NCI-H146 treated with DMSO at 0.1 percent for 48 hours (cell line): Measurements from ENCODE around the gene EEF2K.
A peak's percentile ranks its signal among the peaks of the same experiment; 100 is the strongest.
"Not testable (repeated sequence)": the region's sequence is repeated elsewhere in the genome, so short reads cannot be mapped to it uniquely, and the experiment has no call there.

ENCODE experiments used
- DNase-seq: peaks from one replicate; lab custom pipeline; 2025; ENCODE audit not compliant: unreplicated experiment; lab: John Stamatoyannopoulos, UW

Gene EEF2K

GRCh38 chr16:22207715-22208360 is 1.8 kb downstream of the EEF2K start:
- DNase-seq = no peak

DNA sequence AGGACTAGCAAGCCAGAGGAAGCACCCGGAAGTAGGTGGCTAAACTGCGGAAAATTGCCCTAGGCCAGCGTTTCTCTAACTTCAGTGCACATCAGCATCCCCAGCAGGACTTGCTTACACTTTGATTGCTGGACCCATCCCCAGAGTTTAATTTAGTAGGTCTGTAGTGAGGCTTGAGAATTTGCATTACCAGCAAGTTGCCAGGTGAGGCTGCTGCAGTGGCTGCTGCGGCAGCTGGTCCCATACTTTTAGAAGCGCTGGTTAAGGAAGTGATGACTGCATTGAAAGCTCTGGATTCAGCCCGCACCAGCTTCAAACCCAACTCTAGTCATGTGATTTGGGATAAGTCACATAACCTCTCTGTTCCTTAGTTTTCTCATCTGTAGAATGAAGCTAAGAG is 4.2 kb downstream of the EEF2K start:
- no peak for DNase-seq

GRCh38 chr16:22210854-22211253 is 4.8 kb downstream of the EEF2K start:
- no peak for DNase-seq

GRCh38 chr16:22213236-22213635 is 7.2 kb downstream of the EEF2K start:
- DNase-seq = no peak

DNA sequence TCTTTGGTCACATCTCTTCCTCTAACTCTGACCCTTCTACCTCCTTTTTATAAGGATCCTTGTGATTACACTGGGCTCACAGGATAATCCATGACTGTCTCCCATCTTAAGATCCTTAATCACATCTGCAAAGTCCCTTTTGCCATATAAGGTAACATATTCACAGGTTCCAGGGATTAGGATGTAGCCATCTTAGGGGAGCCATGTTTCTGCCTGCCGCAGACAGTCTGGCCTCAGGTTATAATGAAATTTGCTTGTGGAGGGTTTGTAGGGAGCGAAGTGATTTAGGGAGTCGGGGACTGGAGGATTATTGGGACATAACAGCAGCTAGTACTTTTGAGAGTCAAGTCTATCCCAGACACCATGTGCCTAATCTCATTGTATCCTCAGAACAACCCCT is 7.7 kb downstream of the EEF2K start:
- no peak for DNase-seq

DNA sequence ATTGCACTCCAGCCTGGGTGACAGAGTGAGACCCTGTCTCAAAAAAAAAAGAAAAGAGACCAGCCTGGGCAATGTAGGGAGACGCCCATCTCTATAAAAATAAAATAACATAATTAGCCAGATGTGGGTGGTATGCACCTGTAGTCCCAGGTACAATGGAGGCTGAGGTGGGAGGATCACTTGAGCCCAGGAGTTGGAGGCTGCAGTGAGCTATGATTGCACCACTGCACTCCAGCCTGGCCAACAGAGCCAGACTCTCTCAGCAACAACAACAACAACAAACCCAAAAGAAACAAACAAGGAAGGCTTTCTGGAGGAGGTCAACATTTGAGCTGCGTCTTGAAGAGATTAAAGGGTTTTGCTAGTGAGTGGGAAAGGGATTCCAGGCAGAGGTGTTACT is 8.3 kb downstream of the EEF2K start:
- DNase-seq = no peak

DNA sequence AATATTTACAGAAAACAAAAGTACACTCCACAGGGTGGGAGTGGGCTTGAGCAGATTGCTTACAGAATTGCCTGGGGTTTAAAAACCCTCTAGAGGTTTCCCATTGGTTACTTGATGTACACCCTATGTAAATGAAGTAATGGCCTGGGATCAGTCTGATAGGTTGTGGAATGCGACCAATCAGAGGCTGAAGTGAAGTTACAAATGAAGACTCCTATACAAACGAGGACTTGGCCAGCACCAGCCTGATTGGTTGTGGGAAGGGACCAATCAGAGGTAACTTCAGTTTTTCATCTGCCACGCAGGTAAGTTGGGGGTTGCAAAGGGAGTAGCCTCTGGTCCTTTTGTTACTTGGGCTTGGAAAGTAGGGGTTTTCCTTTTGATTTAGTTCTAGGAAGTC is 8.8 kb downstream of the EEF2K start:
- no peak for DNase-seq

DNA sequence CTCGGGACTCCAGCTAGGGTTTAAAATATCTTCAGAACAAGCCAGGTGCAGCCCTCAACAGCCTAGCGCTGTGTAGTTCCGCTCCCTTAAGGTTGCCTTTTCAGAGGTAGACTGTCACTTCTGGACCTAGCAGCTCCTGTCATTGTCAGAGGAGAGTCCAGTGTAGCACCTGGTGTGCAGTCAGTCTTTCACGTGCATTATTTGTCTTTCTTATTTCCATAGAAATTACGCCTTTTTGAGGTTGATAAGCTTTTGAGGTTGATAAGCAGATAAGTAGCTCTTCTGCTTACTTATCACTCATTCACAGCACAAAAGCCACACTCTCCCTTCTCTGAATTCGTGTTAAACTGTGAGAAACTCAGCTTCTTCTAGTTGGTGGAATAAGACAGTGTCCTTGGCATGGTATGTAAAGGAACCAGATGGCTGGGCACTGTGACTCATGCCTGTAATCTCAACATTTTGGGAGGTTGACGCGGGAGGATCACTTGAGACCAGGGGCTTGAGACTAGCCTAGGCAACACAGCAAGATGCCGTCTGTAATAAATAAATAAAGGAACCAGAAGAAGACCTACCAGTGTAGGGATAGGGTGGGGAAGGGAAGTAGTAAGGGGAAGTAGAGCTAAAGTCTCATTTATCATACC is 10.2 kb downstream of the EEF2K start:
- peak; percentile 65 for DNase-seq

- not testable (repeated sequence) for DNase-seq
Observed at GRCh38 chr16:22216832-22217225, 10.8 kb downstream of the EEF2K start.

- DNase-seq = no peak
Observed at GRCh38 chr16:22217890-22218730, 12.0 kb downstream of the EEF2K start.

DNA sequence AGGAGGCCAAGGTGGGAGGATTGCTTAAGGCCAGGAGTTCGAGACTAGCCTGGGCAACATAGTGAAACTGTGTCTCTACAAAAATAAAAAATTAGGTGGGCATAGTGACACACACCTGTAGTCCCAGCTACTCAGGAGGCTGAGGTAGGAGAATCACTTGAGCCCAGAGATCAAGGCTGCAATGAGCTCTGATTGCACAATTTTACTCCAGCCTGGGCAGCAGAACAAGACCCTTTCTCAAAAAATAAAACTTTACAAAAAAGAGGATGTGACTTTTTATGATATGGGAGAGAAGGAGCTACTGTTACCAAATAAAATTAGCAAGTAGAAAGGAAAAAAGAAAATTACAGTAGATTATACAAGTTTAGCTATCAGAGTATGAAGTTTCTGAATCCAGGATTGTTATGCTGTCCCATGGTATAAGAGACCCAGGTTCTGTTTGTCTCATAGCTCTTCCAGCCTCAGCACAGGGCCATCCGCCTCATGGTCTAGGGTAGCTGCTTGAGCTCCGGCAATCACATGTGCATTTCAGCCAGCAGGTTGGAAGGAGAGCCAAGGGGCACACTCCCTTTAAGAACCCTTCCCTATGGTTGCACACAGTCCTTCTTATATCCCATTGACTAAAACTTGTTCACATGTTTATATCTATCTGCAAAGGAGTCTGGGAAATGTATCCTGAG is 13.5 kb downstream of the EEF2K start:
- DNase-seq = no peak

DNA sequence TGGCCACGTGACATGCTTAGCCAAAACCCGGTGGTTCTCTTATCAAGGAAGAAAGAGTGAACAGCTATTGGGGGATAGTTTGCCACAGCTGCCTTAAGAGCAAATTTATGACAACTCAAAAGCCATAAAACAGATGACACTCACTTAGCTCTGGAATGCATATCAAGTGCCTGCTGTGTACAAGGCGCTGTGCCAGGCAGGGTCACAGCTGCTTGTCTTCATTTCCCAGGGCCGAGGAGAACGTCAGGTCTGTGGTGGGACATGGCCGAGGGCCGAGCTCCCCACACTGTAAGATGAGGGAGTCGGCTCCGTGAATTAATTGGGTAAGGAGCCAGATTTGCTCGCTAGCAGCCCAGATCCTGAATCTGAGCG is 14.0 kb downstream of the EEF2K start:
- no peak for DNase-seq

DNA sequence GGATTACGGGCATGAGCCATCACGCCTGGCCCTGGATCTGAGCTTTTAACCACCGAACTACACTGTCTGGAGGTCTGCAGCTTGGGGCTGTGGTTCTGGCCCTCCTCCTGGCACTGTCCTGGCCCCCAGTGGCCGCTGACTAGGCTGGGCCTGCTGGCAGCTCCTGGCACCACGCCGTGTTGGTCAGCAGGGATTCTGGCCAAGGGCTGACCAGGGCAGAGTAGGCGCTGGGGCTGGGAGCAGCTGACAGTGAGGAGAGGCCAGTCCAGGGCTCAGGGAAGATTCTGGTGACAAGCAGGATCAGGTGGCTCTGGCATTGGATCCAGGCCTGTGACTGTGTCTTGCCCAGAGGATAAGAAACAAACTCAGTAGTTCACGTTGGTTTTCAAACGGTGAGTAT is 14.6 kb downstream of the EEF2K start:
- no peak for DNase-seq

GRCh38 chr16:22222006-22222405 is 15.9 kb downstream of the EEF2K start:
- DNase-seq = no peak

DNA sequence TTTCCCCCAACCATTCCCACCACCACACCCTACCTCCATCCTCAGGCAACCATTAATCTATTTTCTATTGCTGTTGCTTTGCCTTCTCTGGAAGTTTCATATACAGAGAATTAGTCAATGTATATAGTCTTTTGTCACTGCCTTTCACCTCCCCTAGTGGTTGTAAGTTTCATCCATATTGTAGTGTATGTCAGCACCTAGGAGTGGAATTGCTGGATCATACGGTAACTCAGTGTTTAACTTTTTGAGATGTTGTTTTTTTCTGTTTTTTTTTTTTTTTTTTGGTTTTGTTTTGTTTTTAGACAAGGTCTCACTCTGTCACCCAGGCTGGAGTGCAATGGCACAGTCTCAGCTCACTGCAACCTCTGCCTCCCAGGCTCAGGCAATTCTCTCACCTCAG is 16.9 kb downstream of the EEF2K start:
- no peak for DNase-seq

- DNase-seq = no peak
Observed at GRCh38 chr16:22225060-22225459, 19.0 kb downstream of the EEF2K start.

GRCh38 chr16:22229889-22230288 is 23.8 kb downstream of the EEF2K start:
- DNase-seq = no peak

DNA sequence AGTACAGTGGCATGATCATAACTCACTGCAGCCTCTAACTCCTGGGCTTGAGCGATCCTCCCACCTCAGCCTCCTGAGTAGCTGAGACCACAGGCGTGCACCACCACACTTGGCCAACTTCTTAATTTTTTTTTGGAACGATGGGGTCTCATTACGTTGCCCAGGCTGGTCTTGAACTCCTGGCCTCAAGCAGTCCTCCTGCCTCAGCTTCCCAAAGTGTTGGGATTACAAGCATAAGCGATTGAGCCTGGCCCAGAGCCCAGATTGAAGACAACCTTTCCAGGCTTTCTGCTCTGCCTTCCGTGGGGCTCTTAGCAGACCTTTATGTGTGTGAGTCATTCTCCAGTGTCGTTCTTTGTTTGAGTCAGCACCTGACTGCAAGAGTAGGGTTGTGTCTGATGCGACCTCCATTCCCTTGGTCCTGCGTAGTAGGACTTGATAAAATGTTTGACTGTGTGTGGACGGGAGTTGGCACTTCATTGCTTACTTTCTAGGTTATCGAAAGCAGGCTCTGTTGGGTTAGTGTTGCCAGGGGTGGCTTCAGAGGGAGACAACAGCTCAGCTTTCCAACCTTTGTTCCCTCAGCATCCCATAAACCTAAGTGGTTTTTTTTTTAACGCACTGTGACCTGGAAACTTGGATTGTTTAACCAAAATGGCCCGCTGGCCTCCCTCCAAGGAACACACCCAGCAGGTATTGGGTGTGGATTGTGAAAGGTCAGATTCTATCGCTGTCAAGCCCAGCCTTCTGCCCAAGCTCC is 26.4 kb downstream of the EEF2K start:
- DNase-seq = peak; percentile 81

- no peak for DNase-seq
Observed at GRCh38 chr16:22233037-22233372, 26.9 kb downstream of the EEF2K start.

DNA sequence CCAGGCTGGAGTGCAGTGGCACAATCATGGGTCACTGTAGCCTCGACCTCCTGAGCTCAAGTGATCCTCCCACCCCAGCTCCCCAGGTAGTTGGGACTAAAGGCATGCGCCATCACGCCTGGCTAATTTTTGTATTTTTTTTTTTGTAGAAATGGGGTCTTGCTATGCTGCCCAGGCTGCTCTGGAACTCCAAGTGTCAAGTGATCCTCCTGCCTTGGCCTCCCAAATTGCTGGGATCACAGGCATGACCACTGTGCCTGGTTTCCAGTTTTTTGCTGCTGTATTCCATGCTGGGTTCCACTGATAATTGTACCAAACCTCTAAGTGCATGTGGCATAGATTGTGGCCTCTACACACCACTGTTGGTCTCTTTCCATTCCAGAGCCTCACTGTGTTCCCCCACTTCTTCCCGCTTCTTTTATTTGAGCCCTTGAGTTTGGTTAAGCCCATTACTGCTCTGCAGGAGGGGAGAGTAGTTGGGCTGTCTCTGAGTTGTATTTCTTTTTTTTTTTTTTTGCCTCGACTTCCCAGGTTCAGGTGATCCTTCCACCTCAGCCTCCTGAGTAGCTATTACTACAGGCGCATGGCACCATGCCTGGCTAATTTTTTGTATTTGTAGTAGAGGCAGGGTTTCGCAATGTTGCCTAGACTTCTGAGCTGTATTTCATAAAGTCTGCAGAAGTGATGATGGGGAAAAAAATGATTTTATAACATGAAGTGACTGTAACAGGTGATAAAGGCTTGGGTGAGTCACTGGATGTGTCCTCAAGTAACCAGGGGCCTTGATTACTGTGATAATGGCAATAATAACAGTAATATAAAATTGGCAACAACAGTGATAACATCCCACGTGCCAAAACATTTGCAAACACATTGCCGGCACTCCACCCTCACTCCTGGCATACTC is 30.0 kb downstream of the EEF2K start:
- DNase-seq = no peak
